CD14-positive monocyte (primary cell): ENCODE data around the gene CRY2. TPM values are rescaled to one million over a fixed set of nuclear protein-coding genes. Genes with fewer than 3 reads are reported as not detected.

Experiments
- DNase-seq, 3 donors: peaks; one replicate each; pipeline ENCODE4 v3.0.0-alpha.2; 2011 to 2022
- H2AFZ ChIP-seq: 2 replicates; pipeline ENCODE4 v1.6.0; 2012; ENCODE audit warnings: mild to moderate bottlenecking, low read depth, low read length, inconsistent platforms; ENCODE audit not compliant: insufficient read depth, poor library complexity, severe bottlenecking
- H3K27ac ChIP-seq, 2 donors: 1 replicate in 1 of 2; 2 replicates in 1 of 2; pipeline ENCODE4 v1.5.1; 2012 to 2013; ENCODE audit warnings: low read length in 2 of 2, control low read depth in 1 of 2, inconsistent platforms in 1 of 2, low read depth in 1 of 2, mild to moderate bottlenecking in 1 of 2
- H3K27me3 ChIP-seq, 2 donors: one replicate each; pipeline versions ENCODE4 v1.6.0 to v1.6.1; 2011 to 2013; ENCODE audit warnings: low read length in 2 of 2; ENCODE audit not compliant: control insufficient read depth in 2 of 2, insufficient read depth in 2 of 2
- H3K36me3 ChIP-seq, 2 donors: replicated peaks in 1 of 2; 1 replicate in 1 of 2; 2 replicates in 1 of 2; pipeline versions ENCODE4 v1.5.1 to v1.6.1; 2012 to 2013; ENCODE audit warnings: low read length in 2 of 2, control low read depth in 1 of 2, inconsistent platforms in 1 of 2, mild to moderate bottlenecking in 1 of 2; ENCODE audit not compliant: insufficient read depth in 2 of 2, control insufficient read depth in 1 of 2
- H3K4me1 ChIP-seq, 2 donors: 1 replicate in 1 of 2; 2 replicates in 1 of 2; pipeline versions ENCODE4 v1.5.1 to v1.6.1; 2012 to 2013; ENCODE audit warnings: low read length in 2 of 2, control low read depth in 1 of 2, inconsistent platforms in 1 of 2, mild to moderate bottlenecking in 1 of 2, moderate library complexity in 1 of 2; ENCODE audit not compliant: insufficient read depth in 2 of 2, control insufficient read depth in 1 of 2
- H3K4me2 ChIP-seq: replicated peaks from 2 replicates; pipeline ENCODE3; 2012; ENCODE audit warnings: low read length, moderate library complexity, mild to moderate bottlenecking; ENCODE audit not compliant: poor library complexity, severe bottlenecking; ENCODE audit errors: extremely low read depth
- H3K4me3 ChIP-seq, 3 experiments: fragments of 200-600 bp in 1 of 3; sonication (generic) in 1 of 3; replicated peaks in 1 of 3; 1 replicate in 2 of 3; 2 replicates in 1 of 3; pipeline ENCODE4 v1.5.1; 2011 to 2013; ENCODE audit warnings: low read length in 3 of 3, mild to moderate bottlenecking in 3 of 3, control low read depth in 2 of 3, low read depth in 2 of 3, inconsistent platforms in 1 of 3, moderate library complexity in 1 of 3
- H3K79me2 ChIP-seq: 2 replicates; pipeline ENCODE4 v1.6.0; 2012; ENCODE audit warnings: mild to moderate bottlenecking, control low read depth, inconsistent platforms, low read length, moderate library complexity; ENCODE audit not compliant: insufficient read depth
- H3K9ac ChIP-seq: 2 replicates; pipeline ENCODE4 v1.6.0; 2017; ENCODE audit warnings: low read length, mild to moderate bottlenecking; ENCODE audit not compliant: insufficient read depth, poor library complexity, severe bottlenecking
- H3K9me3 ChIP-seq, 2 donors: replicated peaks in 1 of 2; 1 replicate in 1 of 2; 2 replicates in 1 of 2; pipeline versions ENCODE4 v1.5.1 to v1.6.1; 2012 to 2013; ENCODE audit warnings: low read length in 2 of 2, control low read depth in 1 of 2; ENCODE audit not compliant: control insufficient read depth in 1 of 2, insufficient read depth in 1 of 2
- H4K20me1 ChIP-seq: 2 replicates; pipeline ENCODE4 v1.6.0; 2012; ENCODE audit warnings: mild to moderate bottlenecking, low read length, control low read depth, moderate library complexity; ENCODE audit not compliant: insufficient read depth
- H3K27ac Mint-ChIP-seq, 7 donors: one replicate each; pipeline ENCODE4 v1.8.0; 2020; ENCODE audit warnings: mild to moderate bottlenecking in 7 of 7, mixed read lengths in 7 of 7, moderate library complexity in 6 of 7, inconsistent platforms in 2 of 7
- H3K27me3 Mint-ChIP-seq, 3 donors: one replicate each; pipeline ENCODE4 v1.8.0; 2021 to 2022; ENCODE audit warnings: low read depth in 3 of 3, mild to moderate bottlenecking in 3 of 3, mixed read lengths in 3 of 3, moderate library complexity in 3 of 3, inconsistent platforms in 1 of 3
- H3K36me3 Mint-ChIP-seq, 2 donors: one replicate each; pipeline ENCODE4 v1.8.0; 2020; ENCODE audit warnings: mixed read lengths in 2 of 2, inconsistent platforms in 1 of 2, mild to moderate bottlenecking in 1 of 2
- H3K4me1 Mint-ChIP-seq: one replicate; pipeline ENCODE4 v1.8.0; 2020; ENCODE audit warnings: mild to moderate bottlenecking, mixed read lengths
- H3K4me3 Mint-ChIP-seq, 2 donors: one replicate each; pipeline ENCODE4 v1.8.0; 2020; ENCODE audit warnings: mild to moderate bottlenecking in 2 of 2, mixed read lengths in 2 of 2, moderate library complexity in 1 of 2
- H3K9me3 Mint-ChIP-seq, 7 donors: one replicate each; pipeline ENCODE4 v1.8.0; 2020 to 2022; ENCODE audit warnings: mixed read lengths in 7 of 7, mild to moderate bottlenecking in 6 of 7, moderate library complexity in 6 of 7, inconsistent platforms in 2 of 7
- WGBS: methylation state at CpG from one replicate; pipeline ENCODE4 v1.1.5; 2013; ENCODE audit warnings: missing lambda C conversion rate; ENCODE audit not compliant: insufficient coverage; 5-methylcytosine and 5-hydroxymethylcytosine counted together
- intact Hi-C, 2 donors: fragments of 100-400 bp; cut with micrococcal nuclease; formaldehyde crosslinking; loops; one replicate each; pipeline versions ENCODE4 v1.15.0 to v1.15.1; 2023
- polyA plus RNA-seq, 3 donors: library from polyadenylated mRNA; depleted of rRNA in 1 of 3; unstranded in 2 of 3; stranded (reverse) in 1 of 3; fragments of 300-500 nt in 2 of 3; fragments of >200 nt in 1 of 3; fragmentation: Illumina TruSeq in 2 of 3; gene quantifications; 1 replicate in 2 of 3; 2 replicates in 1 of 3; pipeline ENCODE4 v1.2.3, GENCODE V29; 2012 to 2021
- TF ChIP-seq, protein P1 (sequence below): fragments of 200-600 bp; IDR thresholded peaks from one replicate; pipeline ENCODE4 v1.8.0; 2022; ENCODE audit warnings: antibody characterized with exemption, mild to moderate bottlenecking

The CRY2 gene
- polyA plus RNA-seq, 3 donors: 5.1 to 12.5 (median 7.2) TPM

DNA sequence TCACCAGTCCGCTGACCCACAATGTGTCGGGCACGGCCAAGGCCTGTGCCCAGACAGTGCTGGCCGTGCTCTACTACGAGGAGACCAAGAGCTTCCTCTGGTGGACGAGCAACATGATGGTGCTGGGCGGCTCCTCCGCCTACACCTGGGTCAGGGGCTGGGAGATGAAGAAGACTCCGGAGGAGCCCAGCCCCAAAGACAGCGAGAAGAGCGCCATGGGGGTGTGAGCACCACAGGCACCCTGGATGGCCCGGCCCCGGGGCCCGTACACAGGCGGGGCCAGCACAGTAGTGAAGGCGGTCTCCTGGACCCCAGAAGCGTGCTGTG, 36.2 kb upstream of the CRY2 start:
- peaks cover 33 to 42% of the 10 kb centered on the region in 2 donors for H3K36me3 ChIP-seq
- DNase-seq: no peak
- Mint-ChIP-seq H3K4me3 (no peak overlapping the region), H3K36me3 (peaks cover 34 to 54% of the 10 kb centered on the region in 2 donors), H3K27ac (peak overlapping the region in 1 of 7 donors; percentile 22), H3K9me3 (peaks cover 0 to 4% (median 0%) of the 10 kb centered on the region in 7 donors), H3K4me1 (peaks cover 33% of the 10 kb centered on the region), H3K27me3 (peaks cover 0 to 3% (median 1%) of the 10 kb centered on the region in 3 donors)
- H3K9me3 ChIP-seq: no peaks in the 10 kb centered on the region
- no peak overlapping the region for H2AFZ ChIP-seq
- H3K27me3 ChIP-seq: no peaks in the 10 kb centered on the region
- intact Hi-C loops: no loop called here
- TF ChIP-seq, protein P1, sequence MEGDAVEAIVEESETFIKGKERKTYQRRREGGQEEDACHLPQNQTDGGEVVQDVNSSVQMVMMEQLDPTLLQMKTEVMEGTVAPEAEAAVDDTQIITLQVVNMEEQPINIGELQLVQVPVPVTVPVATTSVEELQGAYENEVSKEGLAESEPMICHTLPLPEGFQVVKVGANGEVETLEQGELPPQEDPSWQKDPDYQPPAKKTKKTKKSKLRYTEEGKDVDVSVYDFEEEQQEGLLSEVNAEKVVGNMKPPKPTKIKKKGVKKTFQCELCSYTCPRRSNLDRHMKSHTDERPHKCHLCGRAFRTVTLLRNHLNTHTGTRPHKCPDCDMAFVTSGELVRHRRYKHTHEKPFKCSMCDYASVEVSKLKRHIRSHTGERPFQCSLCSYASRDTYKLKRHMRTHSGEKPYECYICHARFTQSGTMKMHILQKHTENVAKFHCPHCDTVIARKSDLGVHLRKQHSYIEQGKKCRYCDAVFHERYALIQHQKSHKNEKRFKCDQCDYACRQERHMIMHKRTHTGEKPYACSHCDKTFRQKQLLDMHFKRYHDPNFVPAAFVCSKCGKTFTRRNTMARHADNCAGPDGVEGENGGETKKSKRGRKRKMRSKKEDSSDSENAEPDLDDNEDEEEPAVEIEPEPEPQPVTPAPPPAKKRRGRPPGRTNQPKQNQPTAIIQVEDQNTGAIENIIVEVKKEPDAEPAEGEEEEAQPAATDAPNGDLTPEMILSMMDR: no peak
- H4K20me1 ChIP-seq: peaks cover 33% of the 10 kb centered on the region
- H3K4me1 ChIP-seq: peaks cover 27 to 31% of the 10 kb centered on the region in 2 donors
- H3K27ac ChIP-seq: no peak overlapping the region
- 93% methylated on average over 14 of the region's 17 CpGs for WGBS
- peaks cover 19% of the 10 kb centered on the region for H3K79me2 ChIP-seq
- no peak overlapping the region for H3K9ac ChIP-seq
- no peak overlapping the region for H3K4me3 ChIP-seq
- no peak overlapping the region for H3K4me2 ChIP-seq

GRCh38 chr11:45811571-45812290, 35.5 kb upstream of the CRY2 start:
- H2AFZ ChIP-seq: no peak overlapping the region
- H3K4me1 ChIP-seq: peaks cover 21 to 25% of the 10 kb centered on the region in 2 donors
- no peak overlapping the region for H3K4me2 ChIP-seq
- Mint-ChIP-seq H3K27ac (peak overlapping the region in 2 of 7 donors; percentile 46), H3K4me1 (peaks cover 27% of the 10 kb centered on the region), H3K27me3 (peaks cover 0 to 1% (median 0%) of the 10 kb centered on the region in 3 donors), H3K4me3 (no peak overlapping the region), H3K36me3 (peaks cover 34 to 54% of the 10 kb centered on the region in 2 donors), H3K9me3 (peaks cover 0 to 4% (median 0%) of the 10 kb centered on the region in 7 donors)
- H3K9me3 ChIP-seq: no peaks in the 10 kb centered on the region
- H3K27ac ChIP-seq: no peak overlapping the region
- H3K4me3 ChIP-seq: no peak overlapping the region
- no peak overlapping the region for H3K9ac ChIP-seq
- peaks cover 31 to 42% of the 10 kb centered on the region in 2 donors for H3K36me3 ChIP-seq
- no peaks in the 10 kb centered on the region for H3K27me3 ChIP-seq
- intact Hi-C loops: no loop called here
- TF ChIP-seq, protein P1: no peak
- DNase-seq: no peak
- H4K20me1 ChIP-seq: peaks cover 28% of the 10 kb centered on the region
- WGBS: 98% methylated on average over 5 of the region's 8 CpGs
- H3K79me2 ChIP-seq: peaks cover 12% of the 10 kb centered on the region
